ENCODE measurements around the gene RERE.

Gene RERE

DNA sequence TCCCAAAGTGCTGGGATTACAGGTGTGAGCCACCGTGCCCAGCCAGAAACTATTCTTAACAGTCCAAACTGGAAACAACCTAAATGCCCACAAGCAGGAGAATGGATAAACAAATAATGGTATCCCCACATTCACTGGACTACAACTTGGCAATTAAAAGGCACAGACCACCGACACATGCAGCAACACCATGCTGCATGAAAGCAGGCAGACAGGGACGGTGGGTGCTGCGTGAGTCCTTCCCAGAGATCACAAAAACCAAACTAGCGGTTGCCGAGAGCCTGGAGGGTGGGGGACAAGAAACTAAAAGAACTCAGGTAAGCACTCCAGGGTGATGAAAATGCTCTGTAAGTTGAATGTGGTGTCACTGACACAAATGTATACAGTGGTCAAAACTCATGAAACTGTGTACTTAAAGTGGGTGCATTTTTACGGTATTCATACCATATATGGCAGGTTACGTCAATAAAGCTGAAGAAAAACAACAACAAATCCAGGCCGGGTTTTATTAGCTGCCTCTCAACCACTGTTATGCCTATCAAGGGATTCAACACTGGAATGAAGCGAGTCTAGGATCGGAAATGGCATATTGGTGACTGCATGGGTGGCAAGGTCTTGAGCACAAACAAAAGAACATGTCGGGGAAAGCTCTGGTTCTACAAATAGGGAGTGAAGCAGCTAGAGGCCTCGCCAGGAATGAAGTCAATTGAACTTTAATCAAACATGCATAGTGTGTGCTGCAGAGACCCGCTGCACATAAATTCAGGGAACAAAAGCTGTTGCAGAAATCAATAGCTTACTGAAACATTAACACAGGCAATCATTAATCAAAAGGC lies 447.2 kb downstream of the RERE start:
- DNase-seq: peak; percentile 97

DNA sequence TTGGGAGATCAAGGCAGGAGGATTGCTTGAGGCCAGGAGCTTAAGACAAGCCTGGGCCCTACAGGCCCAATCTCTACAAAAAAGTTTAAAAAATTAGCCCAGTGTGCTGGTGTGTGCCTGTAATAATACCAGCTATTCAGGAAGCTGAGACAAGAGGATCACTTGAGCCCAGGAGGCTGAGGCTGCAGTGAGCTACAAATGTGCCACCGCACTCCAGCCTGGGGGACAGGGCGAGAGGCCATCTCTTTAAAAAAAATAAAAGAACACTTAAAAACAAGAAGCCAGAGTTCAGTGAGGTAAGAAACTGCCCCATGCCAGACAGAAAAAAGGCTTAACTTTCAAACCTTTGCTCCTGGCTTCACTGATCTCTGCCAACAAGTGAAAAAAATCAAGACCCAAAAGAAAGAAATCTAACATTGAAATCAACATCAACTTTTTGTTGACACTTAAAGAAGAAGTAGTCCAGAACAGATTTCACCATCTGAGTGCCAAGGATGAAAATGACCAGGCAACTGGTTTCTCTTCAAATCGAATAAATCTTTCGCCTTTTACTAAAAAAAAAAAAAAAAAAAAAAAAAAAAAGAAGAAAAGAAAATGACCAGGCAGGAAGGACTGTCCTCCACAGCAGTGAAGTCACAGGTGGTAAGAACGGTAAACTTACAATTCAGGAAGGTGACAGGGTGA lies 448.3 kb downstream of the RERE start:
- DNase-seq: no peak

DNA sequence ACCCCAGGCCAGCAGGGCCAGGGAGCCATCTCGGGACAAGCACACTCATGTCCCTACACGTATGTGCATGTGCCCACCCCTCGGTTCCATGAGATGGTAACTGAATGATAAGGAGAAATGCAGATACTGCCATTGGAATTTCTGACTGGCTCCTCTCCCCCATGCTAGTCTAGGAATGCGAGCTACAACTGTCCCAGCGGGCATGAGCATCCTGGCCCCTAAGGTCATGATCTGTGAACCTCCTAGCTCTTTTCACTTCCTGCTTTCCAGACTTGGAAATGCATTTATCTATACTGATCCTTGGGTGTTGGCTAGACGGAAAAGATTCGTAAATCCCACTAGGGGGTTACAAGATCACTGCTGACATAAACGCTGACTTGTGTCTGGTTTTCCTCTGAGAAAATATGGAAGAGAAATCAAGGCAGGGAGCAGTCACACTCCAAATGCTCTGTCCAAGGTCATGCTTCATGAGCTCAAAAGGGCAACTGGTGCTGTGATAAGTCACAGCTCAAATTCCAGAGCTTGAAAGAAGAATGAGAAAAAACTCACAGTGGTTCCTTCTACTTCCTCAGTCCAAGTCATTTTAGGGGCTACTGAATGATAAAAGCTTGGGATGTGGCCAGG lies 449.8 kb downstream of the RERE start:
- DNase-seq: no peak

DNA sequence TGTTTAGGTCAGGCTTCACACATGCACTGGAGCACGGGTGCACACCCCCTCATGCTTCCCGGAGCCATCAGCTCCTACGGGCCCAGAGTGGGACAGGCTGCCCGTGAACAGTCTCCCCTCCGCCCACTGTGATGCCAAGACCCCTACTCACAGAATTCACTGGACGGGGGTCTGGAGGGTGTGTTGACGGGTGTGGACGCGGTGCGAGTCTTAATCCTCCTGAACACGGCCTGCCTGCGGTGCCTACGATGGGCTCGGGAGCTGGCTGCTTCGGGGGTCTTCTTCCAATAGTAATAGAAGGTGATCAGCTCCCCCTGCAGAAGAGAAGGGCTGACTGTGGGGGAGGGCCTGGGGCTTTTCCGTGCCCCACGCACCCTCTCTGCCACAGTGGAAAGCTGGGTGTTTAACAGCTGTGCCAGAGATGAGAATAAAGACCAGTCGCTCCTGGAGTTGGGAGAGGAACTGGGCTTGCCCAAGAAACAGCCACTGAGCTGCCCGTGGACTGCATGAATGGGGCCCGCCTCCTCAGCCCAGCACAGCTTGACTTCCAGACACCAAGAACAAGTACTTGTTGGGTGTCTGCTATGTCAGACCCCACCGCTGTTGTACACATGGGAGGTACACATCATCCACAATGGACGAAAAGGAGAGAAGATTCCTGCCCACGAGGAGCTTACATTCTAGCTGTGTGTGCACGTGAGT lies 451.6 kb downstream of the RERE start:
- DNase-seq: no peak

DNA sequence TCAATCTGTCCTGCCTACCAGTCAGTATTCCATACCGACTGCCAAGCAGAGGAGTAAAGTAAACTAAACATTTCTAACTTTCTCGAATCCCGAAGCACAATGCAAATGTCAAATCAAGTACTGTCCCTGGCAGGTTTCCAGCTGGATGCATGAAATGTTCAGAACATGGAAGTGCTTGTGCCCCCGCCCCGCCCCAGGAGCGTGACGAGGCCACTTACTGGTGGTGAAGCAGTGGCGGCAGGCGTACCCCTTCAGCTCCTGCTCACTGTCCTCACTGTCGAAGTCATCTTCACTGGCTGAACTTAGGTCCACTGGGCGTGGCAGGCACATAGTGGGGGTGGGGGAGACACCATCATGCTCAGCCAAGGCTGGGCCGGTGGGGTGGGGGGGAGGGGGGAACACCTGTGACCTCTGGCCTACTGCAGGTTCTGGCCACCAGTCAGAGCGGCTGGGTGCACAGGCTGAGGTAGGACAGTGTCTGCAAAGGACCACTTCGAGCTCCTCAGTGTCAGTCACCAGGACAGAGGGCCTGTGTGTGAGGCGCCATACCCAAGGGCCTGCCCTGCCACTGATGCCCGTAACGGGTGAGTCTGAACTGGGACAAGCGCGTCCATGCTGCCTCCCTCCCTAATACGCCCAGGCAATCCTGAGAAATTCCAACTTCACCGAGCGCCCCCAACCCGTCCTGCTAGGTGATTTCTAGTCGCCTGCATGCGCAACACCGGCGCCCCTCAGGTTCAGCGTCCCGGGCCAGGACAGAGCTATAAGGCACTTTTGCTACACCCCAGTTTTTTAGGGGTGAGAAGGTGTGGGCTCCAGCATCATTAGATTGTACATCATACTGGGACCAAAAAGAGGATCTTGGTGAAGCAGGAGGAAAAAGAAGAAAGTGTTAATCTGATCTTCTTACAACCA lies 452.7 kb downstream of the RERE start:
- no peak for DNase-seq

DNA sequence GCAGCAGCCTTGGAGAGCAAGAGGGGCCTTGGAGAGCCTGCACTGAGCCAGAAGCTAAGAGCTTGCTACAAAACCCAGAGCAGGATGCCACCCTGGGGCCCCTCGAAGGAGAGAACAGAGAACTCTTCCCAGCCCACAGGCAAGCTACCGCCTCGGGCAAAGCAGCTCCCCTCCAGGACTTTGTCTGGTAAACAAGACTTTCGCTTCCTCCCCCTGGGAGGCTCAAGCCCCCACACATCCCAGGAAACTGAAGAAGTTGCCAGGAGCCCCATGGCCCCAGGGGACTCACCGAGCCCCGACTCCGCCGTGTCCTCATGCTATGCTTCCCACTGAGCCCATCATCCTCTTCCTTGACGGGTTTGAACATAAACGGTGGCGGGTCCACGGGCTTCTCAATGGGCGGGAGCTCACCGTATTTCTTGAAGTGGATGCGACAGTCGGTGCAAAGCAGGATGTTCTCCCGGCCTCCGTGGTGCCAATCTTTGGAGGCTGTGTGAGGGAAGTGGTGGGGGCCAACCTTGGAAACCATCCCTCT lies 453.6 kb downstream of the RERE start:
- DNase-seq: no peak

DNA sequence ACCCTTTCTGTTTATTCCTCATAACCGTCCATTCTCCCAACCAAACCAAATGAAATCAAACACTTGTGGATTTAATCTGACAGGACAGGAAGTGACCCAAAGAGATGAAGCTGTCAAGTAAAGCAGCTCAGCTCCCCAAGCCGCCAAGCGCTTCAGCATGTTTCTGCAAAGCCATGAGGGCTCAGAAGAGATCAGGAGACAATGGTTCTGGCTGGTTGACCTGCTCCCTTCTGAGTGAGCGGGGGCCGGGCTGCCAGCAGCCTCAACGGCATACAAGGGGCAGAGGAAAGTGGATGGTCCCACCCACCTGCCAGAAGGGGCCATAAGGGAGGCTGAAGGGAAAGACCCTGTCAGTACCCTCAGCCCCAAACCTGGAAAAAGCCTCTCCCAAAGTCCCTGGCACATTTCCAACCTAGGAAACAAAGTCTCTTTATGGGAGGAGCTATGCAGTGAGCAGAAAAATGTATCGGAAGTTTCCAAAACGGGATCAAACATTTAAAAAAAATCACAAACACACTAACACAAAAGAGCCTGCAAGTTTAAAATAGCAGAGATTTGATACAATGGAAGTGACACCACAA lies 454.2 kb downstream of the RERE start:
- no peak for DNase-seq

DNA sequence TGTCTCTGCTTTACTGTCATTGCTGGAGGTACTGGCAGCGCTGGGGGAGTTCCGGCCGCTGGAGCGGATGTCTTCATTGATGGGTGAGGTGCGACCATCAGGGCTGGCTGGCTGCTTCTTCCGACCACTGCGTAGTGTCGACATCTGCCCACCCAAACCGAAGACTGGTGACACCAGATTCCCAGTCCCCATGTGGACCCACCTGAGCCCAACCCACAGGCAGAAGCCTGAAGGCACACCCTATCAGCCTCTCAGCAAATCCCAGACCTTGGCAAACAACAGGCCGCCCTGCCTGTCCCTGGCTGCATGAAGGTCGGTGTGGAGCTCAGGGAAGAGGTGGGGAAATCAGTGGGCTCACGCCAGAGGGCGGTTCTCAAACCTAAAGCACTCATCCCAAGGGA lies 454.7 kb downstream of the RERE start:
- DNase-seq: no peak

DNA sequence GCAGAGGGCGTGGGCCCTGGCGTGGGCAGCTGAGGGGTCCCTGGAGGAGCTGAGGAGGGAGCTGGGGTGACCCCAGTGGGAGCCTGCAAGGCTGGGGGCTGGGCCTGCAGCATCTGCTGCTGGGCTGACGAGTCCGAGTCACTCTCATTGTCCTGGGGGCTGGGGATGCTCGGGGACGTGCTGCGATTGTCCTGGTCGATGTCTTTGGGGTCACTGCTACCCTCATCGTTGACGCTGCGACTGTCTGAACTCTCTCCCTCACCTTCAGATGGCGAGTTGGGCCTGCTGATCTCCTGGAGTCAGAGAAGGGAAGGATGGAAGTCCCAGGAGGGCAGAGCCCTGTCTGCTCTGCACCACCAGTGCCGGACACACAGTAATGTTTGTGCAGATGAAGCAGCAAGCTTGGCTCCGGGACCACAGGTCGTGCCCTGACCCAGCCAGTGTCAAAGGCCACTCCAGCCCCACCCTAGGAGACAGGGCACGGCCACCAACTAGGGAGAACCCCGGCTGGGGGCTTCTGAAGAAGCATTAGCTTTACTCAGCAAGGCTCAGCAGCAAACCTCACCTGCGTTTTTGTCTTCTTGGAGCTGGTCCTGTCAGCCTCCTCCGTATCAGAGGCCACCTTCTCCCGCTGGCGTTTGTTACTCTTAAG lies 456.1 kb downstream of the RERE start:
- DNase-seq: no peak

DNA sequence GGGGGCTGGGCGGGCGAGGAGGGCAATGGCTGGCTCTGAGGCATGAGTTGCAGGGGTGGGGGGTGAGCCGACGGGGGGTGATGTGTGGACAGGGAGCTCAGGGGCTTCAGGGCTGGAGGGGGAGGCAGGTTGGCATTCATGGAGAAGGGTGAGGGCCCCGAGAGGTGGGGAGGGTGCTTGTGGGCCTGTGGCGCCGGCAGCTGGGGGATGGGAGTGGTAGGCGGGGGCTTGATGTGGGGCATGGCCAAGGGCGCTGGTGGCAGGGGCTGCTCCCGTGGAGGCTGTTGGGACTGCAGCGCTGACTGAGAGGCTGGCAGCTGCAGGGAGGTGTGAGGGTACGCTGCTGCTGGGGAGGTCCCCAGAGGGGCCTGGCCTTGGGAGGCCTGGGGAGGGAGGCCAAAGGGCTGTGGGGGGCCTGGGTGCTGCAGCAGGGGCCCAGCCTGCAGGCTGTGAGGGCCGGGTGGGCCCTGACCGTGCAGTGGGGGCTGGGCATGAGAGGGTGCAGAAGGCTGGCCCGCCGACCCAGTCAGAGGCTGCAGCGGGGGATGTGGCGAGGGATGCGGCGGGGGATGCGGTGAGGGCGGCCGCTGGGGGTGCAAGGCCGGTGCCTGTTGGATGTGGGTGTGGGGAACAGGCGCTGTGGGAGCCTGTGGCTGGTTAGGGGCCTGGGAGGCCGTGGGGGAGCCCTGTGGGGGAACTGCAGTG lies 456.8 kb downstream of the RERE start:
- DNase-seq: no peak

DNA sequence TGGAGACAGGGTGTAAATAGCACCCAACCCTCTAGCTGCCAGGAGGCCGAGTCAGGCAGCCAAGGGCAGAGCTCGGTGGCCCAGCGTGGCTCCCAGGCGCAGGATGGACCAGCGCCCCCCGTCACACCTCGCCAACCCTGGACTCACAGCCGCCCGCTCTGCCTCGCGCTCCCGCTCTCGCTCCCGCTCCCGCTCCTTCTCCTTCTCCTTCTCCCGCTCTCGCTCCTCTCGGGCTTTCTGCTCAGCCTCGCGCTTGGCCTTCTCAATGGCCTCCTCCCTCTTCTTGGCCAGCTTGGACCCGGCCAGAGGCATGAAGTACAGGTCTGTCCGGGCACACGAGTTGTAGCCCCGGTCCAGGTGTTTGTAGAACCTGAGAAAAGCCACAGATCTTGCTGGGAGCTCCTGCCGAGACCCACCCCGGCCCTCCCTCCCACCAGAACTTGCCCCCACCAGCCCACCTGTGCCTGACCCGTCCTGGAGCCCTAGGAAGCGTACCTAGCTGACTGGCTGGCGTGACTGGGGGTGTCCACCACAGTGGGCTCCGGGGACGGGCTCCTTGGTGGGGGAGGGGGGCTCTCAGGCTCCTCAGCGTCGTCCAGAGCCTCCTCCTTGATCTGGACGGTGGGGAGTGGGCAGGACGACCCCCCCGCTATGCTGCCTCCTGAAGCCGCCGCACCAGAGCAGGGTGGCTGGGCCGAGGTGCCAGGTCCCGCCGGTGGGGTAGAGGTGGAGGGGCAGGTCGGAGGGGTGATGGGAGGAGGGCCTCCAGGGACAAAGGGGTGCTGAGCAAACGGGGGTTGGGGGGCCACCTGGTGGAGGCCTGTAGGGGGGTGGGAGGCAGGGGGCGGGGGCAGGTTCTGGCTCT lies 457.6 kb downstream of the RERE start:
- DNase-seq: no peak

DNA sequence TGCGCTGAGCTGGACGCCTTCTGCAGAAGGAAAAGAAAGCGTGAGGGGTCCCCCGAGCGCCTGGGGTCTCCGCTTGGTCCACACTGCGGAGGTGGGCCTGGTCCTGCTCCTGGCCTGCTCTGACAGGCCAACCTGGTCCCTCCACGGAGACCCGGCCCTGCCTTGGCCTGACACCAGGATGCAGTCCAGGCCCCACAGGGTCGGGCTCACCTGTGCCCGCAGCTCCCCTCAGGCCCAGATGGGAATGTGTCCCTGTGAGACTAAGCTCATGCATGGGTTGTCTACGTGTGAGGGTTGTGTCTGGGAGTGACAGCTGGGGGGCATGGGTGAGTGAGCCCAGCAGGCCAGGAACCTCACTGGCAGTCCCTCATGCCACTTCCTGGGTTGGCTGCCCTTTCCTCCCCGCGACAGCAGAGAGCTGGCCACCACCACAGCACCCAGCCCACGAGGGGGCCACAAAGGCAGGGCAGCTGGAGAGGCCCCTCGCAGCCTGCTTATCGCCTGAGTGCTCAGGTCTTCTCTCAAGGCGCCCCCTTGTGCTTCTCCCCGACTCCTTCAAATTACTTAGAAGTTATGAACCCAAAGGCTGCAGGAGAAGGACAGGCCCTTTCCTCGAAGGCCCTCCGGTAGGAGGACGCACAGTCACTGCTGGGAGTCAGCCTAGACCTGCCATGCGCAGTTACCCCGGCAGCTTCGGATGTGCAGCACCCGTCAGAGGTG lies 458.4 kb downstream of the RERE start:
- no peak for DNase-seq

DNA sequence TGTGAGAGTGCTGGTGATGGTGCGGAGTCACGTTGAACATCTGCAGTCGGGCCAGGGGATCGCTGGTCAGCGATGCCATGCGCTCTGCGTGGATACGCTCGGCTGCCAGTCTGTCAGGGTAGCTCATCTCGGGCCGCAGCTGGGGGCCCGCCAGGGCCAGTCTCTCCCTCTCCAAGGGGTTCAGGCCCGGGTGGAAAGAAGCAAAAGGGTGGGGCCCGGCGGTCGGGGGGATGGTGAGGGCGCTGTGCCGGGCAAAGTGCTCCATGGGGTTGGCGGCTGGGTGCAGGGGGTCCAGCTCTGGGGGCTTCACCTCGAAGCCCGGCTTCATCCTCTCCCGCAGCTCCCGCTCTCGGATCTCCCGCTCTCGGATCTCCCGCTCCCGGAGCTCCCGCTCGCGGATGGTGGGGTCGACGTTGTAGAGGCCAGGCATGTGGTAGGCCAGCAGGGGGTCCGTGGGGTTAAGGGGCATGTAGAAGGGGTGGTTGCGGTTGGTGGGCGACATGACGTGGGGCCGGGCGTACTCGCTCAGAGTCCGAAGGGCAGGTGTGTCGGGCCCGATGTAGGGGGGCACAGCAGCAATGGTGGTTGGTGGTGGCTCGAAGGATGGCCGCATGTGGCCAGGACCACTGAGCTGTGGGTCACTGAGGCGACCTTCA lies 459.1 kb downstream of the RERE start:
- no peak for DNase-seq

DNA sequence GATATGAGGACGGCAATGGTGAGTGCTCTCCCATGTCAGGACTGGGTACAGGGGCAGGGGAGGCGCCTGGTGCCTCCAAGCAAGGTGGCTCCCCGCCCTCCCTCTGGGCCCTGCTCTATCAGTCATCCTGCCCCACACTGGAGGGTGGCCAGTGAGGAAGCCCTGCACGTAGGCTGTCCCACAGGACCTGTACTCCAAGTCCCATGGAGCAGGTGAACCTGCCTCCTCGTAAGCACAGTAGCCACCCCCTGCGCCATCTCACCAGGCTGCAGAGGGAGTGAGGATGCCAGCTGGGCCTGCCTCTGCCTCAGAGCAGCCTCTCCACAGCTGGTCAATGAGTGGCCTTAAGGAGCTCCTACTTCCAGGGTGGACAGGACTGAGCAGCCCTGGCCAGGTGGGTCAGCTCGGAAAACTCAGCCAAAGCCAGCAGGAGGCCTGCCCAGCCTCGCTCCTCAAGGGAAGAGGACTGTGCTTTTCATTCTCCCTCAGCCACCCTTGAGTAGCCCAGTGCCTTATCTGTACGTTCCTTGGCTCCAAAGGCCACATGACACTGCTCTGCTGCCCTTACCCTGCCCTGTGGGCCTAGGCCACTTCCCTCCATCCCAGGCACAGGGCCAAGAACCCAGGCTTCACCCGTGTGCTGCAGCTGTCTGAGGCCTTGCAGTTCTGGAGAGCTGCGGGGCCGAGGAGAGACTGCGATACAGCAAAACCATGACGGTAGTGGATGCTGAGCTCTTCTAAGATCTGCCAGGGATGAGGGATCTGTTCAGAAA lies 459.9 kb downstream of the RERE start:
- DNase-seq: no peak

DNA sequence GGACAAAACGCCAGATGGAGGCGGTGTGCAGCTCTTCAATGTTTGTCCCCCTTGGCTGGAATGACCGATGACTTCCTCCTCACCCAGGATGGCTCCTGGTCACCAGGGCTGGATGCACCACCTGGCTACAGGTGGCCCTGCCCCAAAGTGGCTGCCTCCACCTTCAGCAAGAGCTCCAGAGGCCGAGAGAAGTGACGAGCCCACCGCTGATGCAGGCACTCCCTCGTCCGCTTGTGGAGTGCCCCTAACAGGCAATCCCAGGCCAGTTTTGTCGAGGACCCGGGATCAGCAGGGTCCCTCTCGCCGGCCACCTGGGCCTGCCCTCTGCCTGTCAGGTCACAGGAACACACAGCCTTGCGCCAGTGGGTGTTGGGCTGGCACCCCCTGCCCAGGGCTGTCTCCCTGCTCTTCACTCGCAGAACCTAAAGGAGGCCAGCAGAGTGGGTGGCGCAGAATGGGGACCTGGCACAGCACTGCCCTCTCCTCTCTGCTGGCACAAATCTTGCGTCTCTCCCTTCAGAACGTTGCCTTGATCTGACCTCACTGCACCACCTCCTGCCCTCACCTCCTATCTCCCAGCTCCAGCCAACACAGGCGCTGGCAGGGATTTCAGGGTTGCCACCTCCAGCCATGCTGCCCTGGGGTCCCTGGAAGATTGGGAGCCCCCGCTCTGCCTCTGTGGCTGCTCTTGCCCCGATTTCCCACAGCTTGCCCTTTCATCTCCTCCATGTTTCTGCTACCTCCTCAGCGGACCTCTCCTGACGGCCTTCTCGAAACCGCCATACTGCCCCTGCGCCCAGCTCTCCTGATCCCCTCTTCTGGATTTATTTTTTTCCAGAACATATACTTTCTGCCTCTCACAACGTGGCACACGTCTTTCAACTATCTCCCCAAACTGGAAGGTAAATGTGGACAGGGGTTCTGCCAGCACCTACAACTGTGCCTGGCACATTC lies 460.9 kb downstream of the RERE start:
- no peak for DNase-seq

All from DMS153 (cell line).